ENCODE data around the gene SLC44A5. TPM values are rescaled to one million over a fixed set of nuclear protein-coding genes. Genes with fewer than 3 reads are reported as not detected.
"Not testable (repeated sequence)": the region's sequence is repeated elsewhere in the genome, so short reads cannot be mapped to it uniquely, and the experiment has no call there.

The SLC44A5 gene
- total RNA-seq, 1 donor from 2014 or later = 1.0 TPM

- DNase-seq (ENCODE audit: low read depth in 2 of 2) = not testable (repeated sequence)
These were observed 235.2 kb downstream of the SLC44A5 start for GRCh38 chr1:75375476-75376447.

- no peak for DNase-seq (ENCODE audit: low read depth in 2 of 2)
These were observed 237.3 kb downstream of the SLC44A5 start for GRCh38 chr1:75373542-75374159.

GRCh38 chr1:75366595-75366994, 244.3 kb downstream of the SLC44A5 start:
- no peak for DNase-seq (ENCODE audit: low read depth in 2 of 2)

GRCh38 chr1:75361260-75361659, 249.7 kb downstream of the SLC44A5 start:
- no peak for DNase-seq (ENCODE audit: low read depth in 2 of 2)

GRCh38 chr1:75354267-75354666, 256.6 kb downstream of the SLC44A5 start:
- DNase-seq (ENCODE audit: low read depth in 2 of 2) = not testable (repeated sequence)

GRCh38 chr1:75353051-75353450, 257.9 kb downstream of the SLC44A5 start:
- DNase-seq (ENCODE audit: low read depth in 2 of 2) = no peak

GRCh38 chr1:75345538-75346292, 265.2 kb downstream of the SLC44A5 start:
- DNase-seq (ENCODE audit: low read depth in 2 of 2) = peak; percentile 11 to 92

- DNase-seq (ENCODE audit: low read depth in 2 of 2) = no peak
These were observed 268.1 kb downstream of the SLC44A5 start for GRCh38 chr1:75342786-75343185.

GRCh38 chr1:75341537-75341936, 269.4 kb downstream of the SLC44A5 start:
- no peak for DNase-seq (ENCODE audit: low read depth in 2 of 2)

GRCh38 chr1:75338616-75339483, 272.1 kb downstream of the SLC44A5 start:
- no peak for DNase-seq (ENCODE audit: low read depth in 2 of 2)

- no peak for DNase-seq (ENCODE audit: low read depth in 2 of 2)
These were observed 276.0 kb downstream of the SLC44A5 start for GRCh38 chr1:75334876-75335389.

GRCh38 chr1:75330624-75331023, 280.3 kb downstream of the SLC44A5 start:
- no peak for DNase-seq (ENCODE audit: low read depth in 2 of 2)

GRCh38 chr1:75328691-75329090, 282.2 kb downstream of the SLC44A5 start:
- no peak for DNase-seq (ENCODE audit: low read depth in 2 of 2)

- no peak for DNase-seq (ENCODE audit: low read depth in 2 of 2)
These were observed 283.5 kb downstream of the SLC44A5 start for GRCh38 chr1:75327395-75327794.

GRCh38 chr1:75317976-75318375, 292.9 kb downstream of the SLC44A5 start:
- DNase-seq (ENCODE audit: low read depth in 2 of 2) = no peak

GRCh38 chr1:75316230-75316629, 294.7 kb downstream of the SLC44A5 start:
- DNase-seq (ENCODE audit: low read depth in 2 of 2) = no peak

GRCh38 chr1:75312620-75313019, 298.3 kb downstream of the SLC44A5 start:
- no peak for DNase-seq (ENCODE audit: low read depth in 2 of 2)

- peak in 1 of 2 donors; percentile 1 for DNase-seq (ENCODE audit: low read depth in 2 of 2)
These were observed 300.8 kb downstream of the SLC44A5 start for GRCh38 chr1:75310067-75310466.

- DNase-seq (ENCODE audit: low read depth in 2 of 2) = no peak
These were observed 302.5 kb downstream of the SLC44A5 start for GRCh38 chr1:75308365-75308764.

- DNase-seq (ENCODE audit: low read depth in 2 of 2) = no peak
These were observed 305.9 kb downstream of the SLC44A5 start for GRCh38 chr1:75305061-75305460.

- DNase-seq (ENCODE audit: low read depth in 2 of 2) = no peak
These were observed 317.6 kb downstream of the SLC44A5 start for GRCh38 chr1:75293270-75293669.
